H1 (cell line): ENCODE data around the gene UCN3. TPM values are rescaled to one million over a fixed set of nuclear protein-coding genes. Genes with fewer than 3 reads are reported as not detected.

ENCODE experiments used
- ATF2 ChIP-seq: IDR thresholded peaks from 2 replicates; pipeline ENCODE4 v1.6.1; 2012; ENCODE audit warnings: low read length, inconsistent platforms
- ATF3 ChIP-seq: IDR thresholded peaks from 2 replicates; pipeline ENCODE4 v1.6.1; 2011; ENCODE audit warnings: low read depth, mild to moderate bottlenecking, low read length; ENCODE audit not compliant: insufficient read depth
- CBX5 ChIP-seq: fragments of 300-800, 300-1000 bp; sonication (generic); IDR thresholded peaks from 2 replicates; pipeline ENCODE4 v1.7.1; 2016; ENCODE audit warnings: antibody characterized with exemption, low read length, low read depth
- CHD7 ChIP-seq: fragments of 300-600 bp; sonication (generic); IDR thresholded peaks from 2 replicates; pipeline ENCODE4 v1.7.1; 2012; ENCODE audit warnings: low read length, moderate library complexity, mild to moderate bottlenecking, inconsistent platforms; ENCODE audit not compliant: insufficient replicate concordance
- EGR1 ChIP-seq: IDR thresholded peaks from 2 replicates; pipeline ENCODE4 v1.6.1; 2011; ENCODE audit warnings: low read depth, low read length, borderline replicate concordance
- MAFK ChIP-seq: IDR thresholded peaks from 2 replicates; pipeline ENCODE4 v1.6.1; 2012; ENCODE audit warnings: low read depth, mild to moderate bottlenecking, improper control_type of control experiment, low read length
- NRF1 ChIP-seq: IDR thresholded peaks from 2 replicates; pipeline ENCODE4 v1.6.1; 2011; ENCODE audit warnings: mild to moderate bottlenecking, low read depth, low read length, improper control_type of control experiment
- RNF2 ChIP-seq: fragments of 200-900, 300-1000 bp; sonication (generic); IDR thresholded peaks from 2 replicates; pipeline ENCODE4 v1.7.1; 2016; ENCODE audit warnings: borderline replicate concordance, low read depth, mild to moderate bottlenecking, antibody characterized with exemption, low read length; ENCODE audit not compliant: poor library complexity, severe bottlenecking; ENCODE audit errors: missing control alignments
- SUZ12 ChIP-seq: fragments of 200-600 bp; sonication (generic); IDR thresholded peaks from 2 replicates; pipeline ENCODE4 v1.6.1; 2012; ENCODE audit warnings: mild to moderate bottlenecking, inconsistent platforms, low read length, moderate library complexity, mixed read lengths
- polyA plus RNA-seq, 7 experiments: library from polyadenylated mRNA; depleted of rRNA in 3 of 7; stranded (reverse) in 5 of 7; unstranded in 2 of 7; fragments of >200 nt in 5 of 7; fragments of 200-250 nt in 2 of 7; gene quantifications; 1 replicate in 5 of 7; 2 replicates in 1 of 7; 4 replicates in 1 of 7; pipeline versions ENCODE4 v1.2.1 to v1.2.3, GENCODE V29; 2011 to 2013; ENCODE audit warnings: missing spikeins in 2 of 7, mixed read lengths in 2 of 7
- total RNA-seq: library from RNA; stranded (reverse); fragmentation: NEBNext Ultra II Directional; extraction: Animal tissue kit (Norgen Biotek cat#: 25700); gene quantifications from 2 replicates; pipeline ENCODE4 v1.2.1, GENCODE V29; 2021

UCN3 gene
- total and polyA plus RNA-seq, 2 of the 8 experiments (the other 6 are each of a cell fraction or from before 2014, with no cell fraction given): not detected

- no peak for TF ChIP-seq CHD7
- TF ChIP-seq ATF3: no peak
- no peak for TF ChIP-seq NRF1
- no peak for TF ChIP-seq CBX5
- TF ChIP-seq ATF2: no peak
- TF ChIP-seq MAFK: no peak
- no peak for TF ChIP-seq SUZ12
- TF ChIP-seq RNF2: no peak
- no peak for TF ChIP-seq EGR1
Observed at GRCh38 chr10:5416981-5417380, 52.2 kb downstream of the UCN3 start (continued).
